HepG2 (cell line): ENCODE results near the gene TBCD. TPM values are rescaled to one million over a fixed set of nuclear protein-coding genes. Genes with fewer than 3 reads are reported as not detected.
A peak's percentile ranks its signal among the peaks of the same experiment; 100 is the strongest.

Experiments used
- ATAC-seq: fragments of 200-7000 bp; cut with Tn5 transposase; 3 replicates; pipeline ENCODE4 v1.9.1; 2020; ENCODE audit warnings: mild to moderate bottlenecking, moderate library complexity
- BruUV-seq: library from RNA; stranded (reverse); fragments of 400-500 nt; replicated peaks from 2 replicates; lab custom pipeline; 2021; lab: Mats Ljungman, UMichigan
- CTCF ChIA-PET: fragments of 300-600 bp; formaldehyde crosslinking; extraction: SDS; loops from one replicate; lab custom pipeline; 2021; ENCODE audit warnings: low total read pairs, inconsistent platforms, low intra/inter-chr PET ratio; lab: Yijun Ruan, JAX
- POLR2A ChIA-PET: fragments of 350-600 bp; sonication (Branson Sonifier 250); formaldehyde crosslinking; loops from one replicate; lab custom pipeline; 2020; ENCODE audit warnings: antibody characterized with exemption, inconsistent platforms; lab: Yijun Ruan, JAX
- DNase-seq: peaks from one replicate; pipeline ENCODE4 v3.0.0-alpha.2; 2015; ENCODE audit warnings: low spot score
- FAIRE-seq: peaks from 3 replicates; lab custom pipeline; 2011; peaks lifted over from hg19 to GRCh38; lab: Jason Lieb, UNC
- H2AFZ ChIP-seq: one replicate; pipeline ENCODE4 v1.6.1; 2011; ENCODE audit warnings: low read length, inconsistent platforms
- H3K27ac ChIP-seq: fragments of 300-600 bp; 3 replicates; pipeline ENCODE4 v1.8.0; 2011; ENCODE audit warnings: mixed run types, mild to moderate bottlenecking, mixed read lengths, low read length, inconsistent platforms; ENCODE audit not compliant: insufficient read depth; ENCODE audit errors: extremely low read length
- H3K27me3 ChIP-seq, 2 experiments: fragments of 200-600 bp in 1 of 2; 2 replicates in 1 of 2; 3 replicates in 1 of 2; pipeline versions ENCODE4 v1.6.0 to v1.8.0; 2011; ENCODE audit warnings: low read length in 2 of 2, mild to moderate bottlenecking in 2 of 2, moderate library complexity in 2 of 2, inconsistent platforms in 1 of 2; ENCODE audit not compliant: insufficient read depth in 2 of 2, control insufficient read depth in 1 of 2
- H3K36me3 ChIP-seq, 2 experiments: fragments of 200-600 bp in 1 of 2; replicated peaks in 1 of 2; 2 replicates in 1 of 2; 3 replicates in 1 of 2; pipeline versions ENCODE4 v1.5.1 to v1.8.0; 2011; ENCODE audit warnings: low read length in 2 of 2, inconsistent platforms in 1 of 2; ENCODE audit not compliant: insufficient read depth in 2 of 2, control insufficient read depth in 1 of 2
- H3K4me1 ChIP-seq: 2 replicates; pipeline ENCODE4 v1.5.1; 2012; ENCODE audit warnings: low read length, inconsistent platforms; ENCODE audit not compliant: insufficient read depth
- H3K4me2 ChIP-seq: 2 replicates; pipeline ENCODE4 v1.6.0; 2011; ENCODE audit warnings: low read depth, low read length, inconsistent platforms
- H3K4me3 ChIP-seq, 3 experiments: fragments of 200-600 bp in 1 of 3; sonication (generic), shearing (Covaris generic) in 1 of 3; replicated peaks in 1 of 3; 2 replicates each; pipeline ENCODE4 v1.5.1; 2011 to 2016; ENCODE audit warnings: low read length in 3 of 3, inconsistent platforms in 2 of 3, low read depth in 2 of 3, mild to moderate bottlenecking in 2 of 3, control low read depth in 1 of 3, mixed read lengths in 1 of 3; ENCODE audit not compliant: insufficient read depth in 1 of 3
- H3K79me2 ChIP-seq: one replicate; pipeline ENCODE4 v1.6.1; 2011; ENCODE audit warnings: low read length, inconsistent platforms; ENCODE audit not compliant: insufficient read depth
- H3K9ac ChIP-seq: 2 replicates; pipeline ENCODE4 v1.6.0; 2011; ENCODE audit warnings: mild to moderate bottlenecking, low read depth, low read length, inconsistent platforms; ENCODE audit not compliant: insufficient read depth
- H3K9me3 ChIP-seq: 2 replicates; pipeline ENCODE4 v1.5.1; 2012; ENCODE audit warnings: mild to moderate bottlenecking, low read length
- H4K20me1 ChIP-seq: 2 replicates; pipeline ENCODE4 v1.6.0; 2011; ENCODE audit warnings: inconsistent platforms, mild to moderate bottlenecking, low read length, moderate library complexity; ENCODE audit not compliant: insufficient read depth
- ARID5B ChIP-seq: IDR thresholded peaks from 2 replicates; pipeline ENCODE4 v1.4.0; 2020; ENCODE audit warnings: mild to moderate bottlenecking, missing genetic modification reagents
- CTCF ChIP-seq: sonication (generic); formaldehyde crosslinking; IDR thresholded peaks from 2 replicates; pipeline ENCODE4 v1.5.0; 2020; ENCODE audit warnings: mild to moderate bottlenecking, missing genetic modification reagents, moderate library complexity
- GMEB2 ChIP-seq: IDR thresholded peaks from 2 replicates; pipeline ENCODE4 v1.6.1; 2016; ENCODE audit warnings: missing biosample characterization, missing genetic modification reagents, low read depth
- NFKB2 ChIP-seq: sonication (generic); formaldehyde crosslinking; IDR thresholded peaks from 2 replicates; pipeline ENCODE4 v1.4.0; 2020; ENCODE audit warnings: missing genetic modification reagents, borderline replicate concordance
- PAF1 ChIP-seq: IDR thresholded peaks from 2 replicates; pipeline ENCODE4 v1.6.1; 2016; ENCODE audit warnings: missing genetic modification reagents, missing compliant biosample characterization
- ZFYVE20 ChIP-seq: sonication (generic); formaldehyde crosslinking; IDR thresholded peaks from 2 replicates; pipeline ENCODE4 v1.8.0; 2023; ENCODE audit warnings: low read depth, mild to moderate bottlenecking, moderate library complexity, missing genetic modification reagents, borderline replicate concordance
- ZNF207 ChIP-seq: fragments of 450-650 bp; IDR thresholded peaks from 2 replicates; pipeline ENCODE4 v1.6.1; 2016; ENCODE audit warnings: antibody characterized with exemption, borderline replicate concordance
- ZNF234 ChIP-seq: sonication (generic); formaldehyde crosslinking; conservative IDR thresholded peaks from 2 replicates; pipeline ENCODE4 v1.5.1; 2020; ENCODE audit warnings: mild to moderate bottlenecking, missing genetic modification reagents
- ZNF747 ChIP-seq: sonication (generic); formaldehyde crosslinking; IDR thresholded peaks from 2 replicates; pipeline ENCODE4 v1.8.1; 2023; ENCODE audit warnings: missing genetic modification reagents, mild to moderate bottlenecking, borderline replicate concordance
- WGBS: methylation state at CpG from one replicate; pipeline ENCODE4 v1.1.6; 2017; ENCODE audit warnings: low lambda C conversion rate; 5-methylcytosine and 5-hydroxymethylcytosine counted together
- in situ Hi-C: cut with HindIII; loops from 2 replicates; pipeline ENCODE4 v1.10.0; 2017; ENCODE audit warnings: low pct_unique_long_range_greater_than_20kb; ENCODE audit not compliant: extremely low pct_ligation_motif_present
- intact Hi-C: fragments of 100-400 bp; cut with micrococcal nuclease; formaldehyde crosslinking; loops from one replicate; pipeline ENCODE4 v1.10.0; 2022; ENCODE audit not compliant: unreplicated experiment
- polyA plus RNA-seq, 8 experiments: library from polyadenylated mRNA; depleted of rRNA in 3 of 8; stranded (reverse) in 7 of 8; unstranded in 1 of 8; fragments of >200 nt; fragmentation: Illumina TruSeq in 4 of 8; extraction: Trizol in 4 of 8; gene quantifications; 2 replicates each; pipeline versions ENCODE4 v1.2.1 to v1.2.3, GENCODE V29; 2011 to 2016; ENCODE audit warnings: low read depth in 4 of 8, missing spikeins in 1 of 8, mixed read lengths in 1 of 8; ENCODE audit not compliant: insufficient read depth in 1 of 8
- total RNA-seq, 5 experiments: library from RNA; depleted of rRNA; stranded (reverse); fragments of >200 nt; fragmentation: Illumina TruSeq; extraction: Trizol; gene quantifications; 2 replicates each; pipeline ENCODE4 v1.2.3, GENCODE V29; 2016; ENCODE audit warnings: low read depth in 1 of 5
- TF ChIP-seq, protein P1 (sequence below): sonication (generic); formaldehyde crosslinking; IDR thresholded peaks from 2 replicates; pipeline ENCODE4 v1.8.0; 2022; ENCODE audit warnings: mild to moderate bottlenecking, missing genetic modification reagents; ENCODE audit not compliant: insufficient replicate concordance

TBCD gene
- total and polyA plus RNA-seq, 2 of the 13 experiments (the other 11 are each of a cell fraction or from before 2014, with no cell fraction given) = 33.9 to 54.8 TPM

DNA sequence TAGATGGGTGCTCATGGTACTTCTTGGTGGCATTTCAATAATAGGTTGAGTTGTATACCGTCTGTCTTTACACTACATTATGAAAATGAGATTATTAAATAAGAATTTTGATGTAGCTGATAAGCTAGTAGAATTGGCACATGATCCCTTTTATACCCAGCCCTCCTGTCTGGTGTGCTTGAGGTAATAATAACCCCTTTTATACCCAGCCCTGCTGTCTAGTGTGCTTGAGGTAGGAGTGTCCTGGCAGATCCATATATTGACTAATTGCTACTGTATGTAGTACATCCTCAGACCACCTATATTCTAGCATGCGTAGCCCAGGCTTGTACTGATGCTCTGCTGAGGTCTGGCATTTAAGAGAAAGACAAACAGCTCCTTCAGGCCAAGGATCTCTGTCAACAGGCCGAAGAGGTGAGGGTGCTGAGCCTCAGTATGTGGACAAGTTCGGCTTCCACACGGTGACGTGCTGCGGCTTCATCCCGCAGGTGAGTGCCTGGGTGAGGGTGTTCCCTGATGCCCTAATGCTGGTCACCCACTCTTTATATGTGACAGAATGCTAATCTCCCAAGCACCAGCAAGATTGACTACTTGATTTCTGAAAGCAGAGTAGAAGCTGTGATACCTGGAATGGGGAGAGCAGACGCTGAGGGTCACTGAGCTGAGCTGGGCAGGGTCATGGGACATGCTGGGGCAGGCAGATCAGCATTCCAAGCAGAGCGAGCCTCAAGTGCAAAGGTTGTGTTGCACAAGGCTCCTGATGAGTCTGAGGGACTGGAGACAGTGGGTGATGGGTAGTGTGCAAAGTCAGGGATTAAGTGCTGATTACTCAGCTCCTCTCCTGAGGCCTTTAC lies 10.7 kb upstream of the TBCD start (continued):
- TF ChIP-seq, protein P1, sequence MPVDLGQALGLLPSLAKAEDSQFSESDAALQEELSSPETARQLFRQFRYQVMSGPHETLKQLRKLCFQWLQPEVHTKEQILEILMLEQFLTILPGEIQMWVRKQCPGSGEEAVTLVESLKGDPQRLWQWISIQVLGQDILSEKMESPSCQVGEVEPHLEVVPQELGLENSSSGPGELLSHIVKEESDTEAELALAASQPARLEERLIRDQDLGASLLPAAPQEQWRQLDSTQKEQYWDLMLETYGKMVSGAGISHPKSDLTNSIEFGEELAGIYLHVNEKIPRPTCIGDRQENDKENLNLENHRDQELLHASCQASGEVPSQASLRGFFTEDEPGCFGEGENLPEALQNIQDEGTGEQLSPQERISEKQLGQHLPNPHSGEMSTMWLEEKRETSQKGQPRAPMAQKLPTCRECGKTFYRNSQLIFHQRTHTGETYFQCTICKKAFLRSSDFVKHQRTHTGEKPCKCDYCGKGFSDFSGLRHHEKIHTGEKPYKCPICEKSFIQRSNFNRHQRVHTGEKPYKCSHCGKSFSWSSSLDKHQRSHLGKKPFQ = no peak
- TF ChIP-seq GMEB2 (CRISPR knock-in tag) = no peak

- H3K9ac ChIP-seq = no peak overlapping the region
- no peak for ATAC-seq
- no peaks in the 10 kb centered on the region for H4K20me1 ChIP-seq
- peaks cover 17% of the 10 kb centered on the region for H3K9me3 ChIP-seq
- CTCF ChIA-PET = no interaction called here
- H3K4me2 ChIP-seq = no peak overlapping the region
- POLR2A ChIA-PET = interaction anchor here (0.8 kb wide), 1 partner anchor 32 kb away, joined by 3 read pairs; no protein-coding TSS in a partner anchor
- peaks cover 34% of the 10 kb centered on the region for H3K4me1 ChIP-seq
- H3K79me2 ChIP-seq = peaks cover 3% of the 10 kb centered on the region
- in situ Hi-C loops (no loop called here), intact Hi-C loops (no loop called here)
- no peak overlapping the region for H2AFZ ChIP-seq
- no peak for FAIRE-seq
- H3K27me3 ChIP-seq = no peaks in the 10 kb centered on the region
- no peak overlapping the region for H3K27ac ChIP-seq
- no TSS peak for BruUV-seq
- WGBS = 95% methylated on average over 14 of the region's 16 CpGs
- no peak overlapping the region for H3K4me3 ChIP-seq
- H3K36me3 ChIP-seq = peaks cover 19 to 40% of the 10 kb centered on the region in 2 experiments
- no peak for DNase-seq
- no peak for TF ChIP-seq ARID5B (CRISPR knock-in tag)
- 0 out of 2 replicates have a peak, but pooled peaks have one; percentile 19 for TF ChIP-seq NFKB2 (CRISPR knock-in tag)
- TF ChIP-seq PAF1 (CRISPR knock-in tag) = 0 out of 2 replicates have a peak, but pooled peaks have one; percentile 44
- TF ChIP-seq ZNF234 = peak; percentile 48; the same call in 1 of the 2 replicates
- no peak for TF ChIP-seq ZFYVE20 (CRISPR knock-in tag)
- no peak for TF ChIP-seq ZNF207
- TF ChIP-seq ZNF747 (CRISPR knock-in tag) = no peak
- TF ChIP-seq CTCF (CRISPR knock-in tag) = peak; percentile 38
These were observed 8.3 kb upstream of the TBCD start for GRCh38 chr17:82743344-82744219.
